GM23338 (cell line): Measurements from ENCODE around the gene ADIPOR1. TPM values are rescaled to one million over a fixed set of nuclear protein-coding genes. Genes with fewer than 3 reads are reported as not detected.

Experiments used
- ATAC-seq: fragments of 200-7000 bp; cut with Tn5 transposase; 3 replicates; pipeline ENCODE4 v1.9.1; 2020
- DNase-seq: peaks from one replicate; pipeline ENCODE4 v3.0.0-alpha.2; 2015; ENCODE audit warnings: low spot score
- H2AFZ ChIP-seq: fragments of 200-600 bp; sonication (generic); 2 replicates; pipeline ENCODE4 v1.8.0; 2016; ENCODE audit warnings: antibody characterized with exemption, mild to moderate bottlenecking, moderate library complexity
- H3F3A ChIP-seq: fragments of 200-600 bp; sonication (generic); replicated peaks from 2 replicates; pipeline ENCODE4 v1.8.0; 2017; ENCODE audit warnings: antibody characterized with exemption, mixed run types, low read depth
- H3K27ac ChIP-seq: fragments of 200-600 bp; sonication (generic); 2 replicates; pipeline ENCODE4 v1.6.1; 2016; ENCODE audit warnings: low read depth
- H3K27me3 ChIP-seq: fragments of 200-600 bp; sonication (generic); 2 replicates; pipeline ENCODE4 v1.8.0; 2016; ENCODE audit warnings: mild to moderate bottlenecking, mixed run types, moderate library complexity; ENCODE audit not compliant: insufficient read depth
- H3K36me3 ChIP-seq: fragments of 200-600 bp; sonication (generic); 2 replicates; pipeline ENCODE4 v1.8.0; 2016; ENCODE audit warnings: mild to moderate bottlenecking; ENCODE audit not compliant: insufficient read depth
- H3K4me1 ChIP-seq: fragments of 200-600 bp; sonication (generic); 2 replicates; pipeline ENCODE4 v1.8.0; 2016; ENCODE audit warnings: mild to moderate bottlenecking, moderate library complexity; ENCODE audit not compliant: insufficient read depth
- H3K4me2 ChIP-seq: fragments of 200-600 bp; sonication (generic); 2 replicates; pipeline ENCODE4 v1.7.1; 2017; ENCODE audit warnings: mixed run types
- H3K4me3 ChIP-seq: fragments of 200-600 bp; sonication (generic); 2 replicates; pipeline ENCODE4 v1.6.1; 2016; ENCODE audit warnings: mixed run types
- H3K79me2 ChIP-seq: fragments of 200-600 bp; sonication (generic); replicated peaks from 2 replicates; pipeline ENCODE4 v1.8.0; 2017; ENCODE audit warnings: mild to moderate bottlenecking; ENCODE audit not compliant: insufficient read depth
- H3K9me2 ChIP-seq: fragments of 200-600 bp; sonication (generic); 2 replicates; pipeline ENCODE4 v1.8.0; 2017; ENCODE audit not compliant: insufficient read depth
- H4K20me1 ChIP-seq: fragments of 200-600 bp; sonication (generic); replicated peaks from 2 replicates; pipeline ENCODE4 v1.8.0; 2017; ENCODE audit warnings: mild to moderate bottlenecking; ENCODE audit not compliant: insufficient read depth
- H3K27ac Mint-ChIP-seq: 2 replicates; pipeline ENCODE4 v1.8.0; 2020; ENCODE audit warnings: inconsistent platforms, mild to moderate bottlenecking, moderate library complexity, mixed read lengths
- H3K27me3 Mint-ChIP-seq: 3 replicates; pipeline ENCODE4 v1.8.0; 2022; ENCODE audit warnings: low read depth, mild to moderate bottlenecking, moderate library complexity, mixed read lengths, inconsistent platforms; ENCODE audit not compliant: insufficient read depth, poor library complexity
- H3K36me3 Mint-ChIP-seq: 3 replicates; pipeline ENCODE4 v1.8.0; 2021; ENCODE audit warnings: low read depth, mild to moderate bottlenecking, inconsistent platforms, moderate library complexity, mixed read lengths
- H3K4me1 Mint-ChIP-seq: 3 replicates; pipeline ENCODE4 v1.8.0; 2020; ENCODE audit warnings: mild to moderate bottlenecking, inconsistent platforms, mixed read lengths
- H3K4me3 Mint-ChIP-seq: 3 replicates; pipeline ENCODE4 v1.8.0; 2021; ENCODE audit warnings: moderate library complexity, mild to moderate bottlenecking, inconsistent platforms, mixed read lengths
- H3K9me3 Mint-ChIP-seq: 3 replicates; pipeline ENCODE4 v1.8.0; 2020; ENCODE audit warnings: moderate library complexity, mild to moderate bottlenecking, inconsistent platforms, mixed read lengths
- CREB1 ChIP-seq: fragments of 250-450 bp; sonication (Bioruptor Pico); IDR thresholded peaks from 2 replicates; pipeline ENCODE4 v1.5.0; 2020; ENCODE audit warnings: low read depth, mild to moderate bottlenecking, moderate library complexity
- CTCF ChIP-seq, 2 experiments: fragments of 200-600 bp in 1 of 2; sonication (generic) in 1 of 2; conservative IDR thresholded peaks; 2 replicates each; pipeline versions ENCODE4 v1.5.1 to v1.6.1; 2016 to 2017; ENCODE audit warnings: antibody characterized with exemption in 2 of 2, low read depth in 2 of 2, mild to moderate bottlenecking in 2 of 2, moderate library complexity in 1 of 2
- ETS1 ChIP-seq: IDR thresholded peaks from 2 replicates; pipeline ENCODE4 v1.6.1; 2016; ENCODE audit warnings: antibody characterized with exemption
- EZH2 ChIP-seq: fragments of 200-600 bp; sonication (generic); IDR thresholded peaks from one replicate; pipeline ENCODE4 v1.8.0; 2017; ENCODE audit warnings: antibody characterized with exemption, mild to moderate bottlenecking, low read depth; ENCODE audit not compliant: unreplicated experiment
- EZH2phosphoT487 ChIP-seq: fragments of 200-600 bp; sonication (generic); IDR thresholded peaks from one replicate; pipeline ENCODE4 v1.8.1; 2018; ENCODE audit warnings: antibody characterized with exemption; ENCODE audit not compliant: unreplicated experiment
- JUNB ChIP-seq: IDR thresholded peaks from one replicate; pipeline ENCODE4 v1.6.1; 2016; ENCODE audit warnings: antibody characterized with exemption; ENCODE audit not compliant: unreplicated experiment
- NANOG ChIP-seq: IDR thresholded peaks from 2 replicates; pipeline ENCODE4 v1.6.1; 2016; ENCODE audit warnings: antibody characterized with exemption, borderline replicate concordance
- POLR2AphosphoS5 ChIP-seq: IDR thresholded peaks from 2 replicates; pipeline ENCODE4 v1.6.1; 2016; ENCODE audit warnings: antibody characterized with exemption, low read depth
- REST ChIP-seq: IDR thresholded peaks from one replicate; pipeline ENCODE4 v1.6.1; 2018; ENCODE audit warnings: antibody characterized with exemption; ENCODE audit not compliant: unreplicated experiment
- STAT1 ChIP-seq: IDR thresholded peaks from one replicate; pipeline ENCODE4 v1.6.1; 2016; ENCODE audit warnings: antibody characterized with exemption; ENCODE audit not compliant: unreplicated experiment
- ZNF114 ChIP-seq: fragments of 250-450 bp; sonication (Bioruptor Pico); IDR thresholded peaks from 2 replicates; pipeline ENCODE4 v1.5.0; 2020; ENCODE audit warnings: mild to moderate bottlenecking, moderate library complexity
- polyA plus RNA-seq: library from polyadenylated mRNA; unstranded; fragments of >200 nt; fragmentation: Nextera tagmentation; extraction: Ambion mirVana; gene quantifications from 2 replicates; pipeline ENCODE4 v1.2.1, GENCODE V29; 2016
- total RNA-seq: library from RNA; depleted of rRNA; stranded (reverse); fragments of >200 nt; shearing (Covaris generic); gene quantifications from 2 replicates; pipeline ENCODE4 v1.2.3, GENCODE V29; 2014

ADIPOR1 gene
- total and polyA plus RNA-seq, 2 experiments from 2014 or later = 47.2 to 59.1 TPM

GRCh38 chr1:202979459-202979858 lies 21.3 kb upstream of the ADIPOR1 start (continued):
- TF ChIP-seq CTCF (conservative IDR thresholded peaks at IDR 0.05; ENCODE audit: low read depth in 2 of 2) (no peak), ETS1 (no peak), POLR2AphosphoS5 (no peak), NANOG (no peak), ZNF114 (CRISPR knock-in tag) (no peak)

- no peak overlapping the region for H3K27ac ChIP-seq
- H3K36me3 ChIP-seq = no peaks in the 10 kb centered on the region
- no peaks in the 10 kb centered on the region for H3F3A ChIP-seq
- H3K4me3 ChIP-seq = no peak overlapping the region
- no peaks in the 10 kb centered on the region for H4K20me1 ChIP-seq
- no peaks in the 10 kb centered on the region for H3K9me3 Mint-ChIP-seq
- H2AFZ ChIP-seq = no peak overlapping the region
- H3K9me2 ChIP-seq = no peaks in the 10 kb centered on the region
- H3K4me1 ChIP-seq = peaks cover 11% of the 10 kb centered on the region
- no peaks in the 10 kb centered on the region for H3K79me2 ChIP-seq
- no peaks in the 10 kb centered on the region for H3K36me3 Mint-ChIP-seq
- DNase-seq (no peak), ATAC-seq (no peak)
- H3K4me3 Mint-ChIP-seq = no peak overlapping the region
- H3K27me3 Mint-ChIP-seq = peaks cover 2% of the 10 kb centered on the region
- H3K4me2 ChIP-seq = no peak overlapping the region
- H3K4me1 Mint-ChIP-seq = peaks cover 21% of the 10 kb centered on the region
- H3K27me3 ChIP-seq = no peaks in the 10 kb centered on the region
- no peak overlapping the region for H3K27ac Mint-ChIP-seq
- no peak for TF ChIP-seq NANOG
- TF ChIP-seq JUNB = no peak
- TF ChIP-seq ZNF114 (CRISPR knock-in tag) = no peak
- TF ChIP-seq STAT1 = no peak
- TF ChIP-seq CTCF (conservative IDR thresholded peaks at IDR 0.05; ENCODE audit: low read depth in 2 of 2) = no peak
- TF ChIP-seq CREB1 (CRISPR knock-in tag) = no peak
- TF ChIP-seq REST = no peak
- TF ChIP-seq EZH2phosphoT487 = no peak
- no peak for TF ChIP-seq EZH2
These were observed 18.5 kb upstream of the ADIPOR1 start for GRCh38 chr1:202976633-202977032.
